Measurements from ENCODE around the gene MAP3K6.
A peak's percentile ranks its signal among the peaks of the same experiment; 100 is the strongest.

Gene MAP3K6

GRCh38 chr1:27307874-27308598 is 58.7 kb downstream of the MAP3K6 start:
- H3K9me3 ChIP-seq (ENCODE audit: control insufficient read depth, low read length): no peaks in the 10 kb centered on the region
- 78 to 100% methylated on average over 1 to 6 of the region's 6 CpGs for WGBS, 2 experiments (ENCODE audit: insufficient coverage in 2 of 2)
- H3K36me3 ChIP-seq (ENCODE audit: control insufficient read depth, insufficient read depth, low read length): no peaks in the 10 kb centered on the region
- no peak overlapping the region for H3K27ac ChIP-seq (ENCODE audit: low read depth, low read length, severe bottlenecking)
- no peak overlapping the region for H3K4me3 ChIP-seq (ENCODE audit: extremely low read depth, insufficient read depth, low read length, poor library complexity, severe bottlenecking)
- peaks cover 8% of the 10 kb centered on the region for H3K4me1 ChIP-seq (ENCODE audit: control insufficient read depth, insufficient read depth, low read length, poor library complexity, severe bottlenecking)

DNA sequence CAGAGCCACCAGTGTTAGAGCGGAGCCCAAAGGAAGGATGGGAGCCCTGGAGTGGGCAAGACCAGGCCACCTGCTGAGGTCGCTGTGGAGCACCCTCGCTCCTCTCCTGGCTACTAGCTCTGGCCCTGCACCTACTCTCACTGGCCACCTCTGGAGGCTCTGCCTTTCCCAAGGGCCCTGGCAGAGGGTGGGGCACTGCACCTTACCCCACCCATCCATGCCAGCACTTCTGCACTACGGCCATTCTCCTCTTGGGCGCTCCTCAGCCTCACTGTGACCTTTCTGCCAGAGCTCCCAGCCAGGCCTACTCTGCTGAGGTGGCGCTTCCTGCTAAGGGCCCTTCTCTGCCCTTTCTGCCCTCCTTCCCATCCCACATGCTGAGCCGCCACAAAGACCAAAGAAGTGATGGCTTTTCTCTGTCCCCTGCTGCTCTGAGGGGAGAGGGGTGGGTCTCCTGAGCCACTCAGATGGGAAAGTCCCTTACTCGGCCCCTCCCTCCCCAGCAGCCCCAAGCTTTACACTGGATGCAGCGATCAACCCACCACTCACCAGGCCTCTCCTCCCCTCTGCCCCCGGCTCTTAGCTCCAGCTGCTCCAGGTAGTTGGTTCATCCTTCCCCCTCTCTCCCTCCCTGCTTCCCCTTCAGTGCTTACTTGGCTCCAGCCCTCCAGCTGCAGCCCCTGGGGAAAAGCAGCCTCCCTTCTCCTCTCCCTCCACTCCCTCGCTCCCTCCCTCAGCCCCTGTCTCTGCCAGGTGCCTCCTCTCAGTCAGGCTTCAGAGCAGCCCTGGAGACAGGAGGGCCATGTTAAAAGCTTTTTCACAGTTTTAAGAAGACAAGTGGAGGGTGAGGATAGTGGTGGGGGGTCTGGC is 59.6 kb downstream of the MAP3K6 start:
- Histone ChIP-seq H3K9me3 (ENCODE audit: control insufficient read depth, low read length) (no peaks in the 10 kb centered on the region), H3K4me3 (ENCODE audit: extremely low read depth, insufficient read depth, low read length, poor library complexity, severe bottlenecking) (no peak overlapping the region), H3K27ac (ENCODE audit: low read depth, low read length, severe bottlenecking) (peak overlapping the region; percentile 36), H3K36me3 (ENCODE audit: control insufficient read depth, insufficient read depth, low read length) (peaks cover 1% of the 10 kb centered on the region), H3K4me1 (ENCODE audit: control insufficient read depth, insufficient read depth, low read length, poor library complexity, severe bottlenecking) (peaks cover 8% of the 10 kb centered on the region)
- 56 to 57% methylated on average over 8 to 10 of the region's 11 CpGs for WGBS, 2 experiments (ENCODE audit: insufficient coverage in 2 of 2)

DNA sequence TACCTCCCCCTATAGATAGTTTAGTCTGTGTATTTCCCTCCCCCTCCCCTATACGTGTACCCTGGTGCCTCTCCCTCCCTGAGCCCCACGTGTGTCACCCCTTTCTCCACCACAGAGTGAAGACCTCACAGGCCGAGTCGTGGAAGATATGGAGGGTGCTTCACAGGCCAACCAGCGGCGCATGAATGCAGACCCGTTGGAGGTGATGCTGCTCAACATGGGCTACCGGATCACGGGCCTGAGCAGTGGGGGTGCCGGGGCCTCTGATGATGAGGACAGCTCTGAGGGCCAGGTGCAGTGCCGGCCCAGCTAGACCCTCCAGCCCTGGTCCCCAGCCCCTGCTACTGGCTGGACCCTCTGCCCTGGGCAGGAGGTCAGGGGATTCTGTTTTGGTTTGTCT is 60.7 kb downstream of the MAP3K6 start:
- Histone ChIP-seq H3K27ac (ENCODE audit: low read depth, low read length, severe bottlenecking) (no peak overlapping the region), H3K4me3 (ENCODE audit: extremely low read depth, insufficient read depth, low read length, poor library complexity, severe bottlenecking) (no peak overlapping the region), H3K9me3 (ENCODE audit: control insufficient read depth, low read length) (no peaks in the 10 kb centered on the region), H3K36me3 (ENCODE audit: control insufficient read depth, insufficient read depth, low read length) (peaks cover 8% of the 10 kb centered on the region), H3K4me1 (ENCODE audit: control insufficient read depth, insufficient read depth, low read length, poor library complexity, severe bottlenecking) (peaks cover 19% of the 10 kb centered on the region)
- WGBS, 2 experiments (ENCODE audit: insufficient coverage in 2 of 2): 88 to 96% methylated on average over 9 to 11 of the region's 11 CpGs
